Measurements from ENCODE around the gene TTLL5. TPM values are rescaled to one million over a fixed set of nuclear protein-coding genes. Genes with fewer than 3 reads are reported as not detected.
A peak's percentile ranks its signal among the peaks of the same experiment; 100 is the strongest.

Gene TTLL5
- total and polyA plus RNA-seq, 2 of the 13 experiments (the other 11 are each of a cell fraction or from before 2014, with no cell fraction given): 11.8 to 18.8 TPM

- TF ChIP-seq, protein P1, sequence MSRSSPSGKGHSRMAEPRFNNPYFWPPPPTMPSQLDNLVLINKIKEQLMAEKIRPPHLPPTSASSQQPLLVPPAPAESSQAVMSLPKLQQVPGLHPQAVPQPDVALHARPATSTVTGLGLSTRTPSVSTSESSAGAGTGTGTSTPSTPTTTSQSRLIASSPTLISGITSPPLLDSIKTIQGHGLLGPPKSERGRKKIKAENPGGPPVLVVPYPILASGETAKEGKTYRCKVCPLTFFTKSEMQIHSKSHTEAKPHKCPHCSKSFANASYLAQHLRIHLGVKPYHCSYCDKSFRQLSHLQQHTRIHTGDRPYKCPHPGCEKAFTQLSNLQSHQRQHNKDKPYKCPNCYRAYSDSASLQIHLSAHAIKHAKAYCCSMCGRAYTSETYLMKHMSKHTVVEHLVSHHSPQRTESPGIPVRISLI (CRISPR knock-in tag; IDR thresholded peaks at IDR 0.05; ENCODE audit: borderline replicate concordance): peak; percentile 80; the same call in 1 of the 2 replicates
- TF ChIP-seq PAXIP1 (CRISPR knock-in tag; conservative IDR thresholded peaks at IDR 0.05) (peak; percentile 97), ZBTB21 (CRISPR knock-in tag; IDR thresholded peaks at IDR 0.05) (peak; percentile 84), TMF1 (CRISPR knock-in tag; IDR thresholded peaks at IDR 0.05; ENCODE audit: low read depth) (no peak), RNF219 (CRISPR knock-in tag; IDR thresholded peaks at IDR 0.05) (0 out of 2 replicates have a peak, but pooled peaks have one; percentile 38)
- TF ChIP-seq, protein P2, sequence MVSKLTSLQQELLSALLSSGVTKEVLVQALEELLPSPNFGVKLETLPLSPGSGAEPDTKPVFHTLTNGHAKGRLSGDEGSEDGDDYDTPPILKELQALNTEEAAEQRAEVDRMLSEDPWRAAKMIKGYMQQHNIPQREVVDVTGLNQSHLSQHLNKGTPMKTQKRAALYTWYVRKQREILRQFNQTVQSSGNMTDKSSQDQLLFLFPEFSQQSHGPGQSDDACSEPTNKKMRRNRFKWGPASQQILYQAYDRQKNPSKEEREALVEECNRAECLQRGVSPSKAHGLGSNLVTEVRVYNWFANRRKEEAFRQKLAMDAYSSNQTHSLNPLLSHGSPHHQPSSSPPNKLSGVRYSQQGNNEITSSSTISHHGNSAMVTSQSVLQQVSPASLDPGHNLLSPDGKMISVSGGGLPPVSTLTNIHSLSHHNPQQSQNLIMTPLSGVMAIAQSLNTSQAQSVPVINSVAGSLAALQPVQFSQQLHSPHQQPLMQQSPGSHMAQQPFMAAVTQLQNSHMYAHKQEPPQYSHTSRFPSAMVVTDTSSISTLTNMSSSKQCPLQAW (CRISPR knock-in tag; IDR thresholded peaks at IDR 0.05): peak; percentile 94
- TF ChIP-seq, protein P3, sequence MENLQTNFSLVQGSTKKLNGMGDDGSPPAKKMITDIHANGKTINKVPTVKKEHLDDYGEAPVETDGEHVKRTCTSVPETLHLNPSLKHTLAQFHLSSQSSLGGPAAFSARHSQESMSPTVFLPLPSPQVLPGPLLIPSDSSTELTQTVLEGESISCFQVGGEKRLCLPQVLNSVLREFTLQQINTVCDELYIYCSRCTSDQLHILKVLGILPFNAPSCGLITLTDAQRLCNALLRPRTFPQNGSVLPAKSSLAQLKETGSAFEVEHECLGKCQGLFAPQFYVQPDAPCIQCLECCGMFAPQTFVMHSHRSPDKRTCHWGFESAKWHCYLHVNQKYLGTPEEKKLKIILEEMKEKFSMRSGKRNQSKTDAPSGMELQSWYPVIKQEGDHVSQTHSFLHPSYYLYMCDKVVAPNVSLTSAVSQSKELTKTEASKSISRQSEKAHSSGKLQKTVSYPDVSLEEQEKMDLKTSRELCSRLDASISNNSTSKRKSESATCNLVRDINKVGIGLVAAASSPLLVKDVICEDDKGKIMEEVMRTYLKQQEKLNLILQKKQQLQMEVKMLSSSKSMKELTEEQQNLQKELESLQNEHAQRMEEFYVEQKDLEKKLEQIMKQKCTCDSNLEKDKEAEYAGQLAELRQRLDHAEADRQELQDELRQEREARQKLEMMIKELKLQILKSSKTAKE (CRISPR knock-in tag; IDR thresholded peaks at IDR 0.05; ENCODE audit: borderline replicate concordance): peak; percentile 92
- TF ChIP-seq, protein P4, sequence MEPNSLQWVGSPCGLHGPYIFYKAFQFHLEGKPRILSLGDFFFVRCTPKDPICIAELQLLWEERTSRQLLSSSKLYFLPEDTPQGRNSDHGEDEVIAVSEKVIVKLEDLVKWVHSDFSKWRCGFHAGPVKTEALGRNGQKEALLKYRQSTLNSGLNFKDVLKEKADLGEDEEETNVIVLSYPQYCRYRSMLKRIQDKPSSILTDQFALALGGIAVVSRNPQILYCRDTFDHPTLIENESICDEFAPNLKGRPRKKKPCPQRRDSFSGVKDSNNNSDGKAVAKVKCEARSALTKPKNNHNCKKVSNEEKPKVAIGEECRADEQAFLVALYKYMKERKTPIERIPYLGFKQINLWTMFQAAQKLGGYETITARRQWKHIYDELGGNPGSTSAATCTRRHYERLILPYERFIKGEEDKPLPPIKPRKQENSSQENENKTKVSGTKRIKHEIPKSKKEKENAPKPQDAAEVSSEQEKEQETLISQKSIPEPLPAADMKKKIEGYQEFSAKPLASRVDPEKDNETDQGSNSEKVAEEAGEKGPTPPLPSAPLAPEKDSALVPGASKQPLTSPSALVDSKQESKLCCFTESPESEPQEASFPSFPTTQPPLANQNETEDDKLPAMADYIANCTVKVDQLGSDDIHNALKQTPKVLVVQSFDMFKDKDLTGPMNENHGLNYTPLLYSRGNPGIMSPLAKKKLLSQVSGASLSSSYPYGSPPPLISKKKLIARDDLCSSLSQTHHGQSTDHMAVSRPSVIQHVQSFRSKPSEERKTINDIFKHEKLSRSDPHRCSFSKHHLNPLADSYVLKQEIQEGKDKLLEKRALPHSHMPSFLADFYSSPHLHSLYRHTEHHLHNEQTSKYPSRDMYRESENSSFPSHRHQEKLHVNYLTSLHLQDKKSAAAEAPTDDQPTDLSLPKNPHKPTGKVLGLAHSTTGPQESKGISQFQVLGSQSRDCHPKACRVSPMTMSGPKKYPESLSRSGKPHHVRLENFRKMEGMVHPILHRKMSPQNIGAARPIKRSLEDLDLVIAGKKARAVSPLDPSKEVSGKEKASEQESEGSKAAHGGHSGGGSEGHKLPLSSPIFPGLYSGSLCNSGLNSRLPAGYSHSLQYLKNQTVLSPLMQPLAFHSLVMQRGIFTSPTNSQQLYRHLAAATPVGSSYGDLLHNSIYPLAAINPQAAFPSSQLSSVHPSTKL (CRISPR knock-in tag; IDR thresholded peaks at IDR 0.05): peak; percentile 99
Measured at GRCh38 chr14:75648066-75648838, 12.8 kb upstream of the TTLL5 start (continued).
